ENCODE measurements around the gene RGPD8. TPM values are rescaled to one million over a fixed set of nuclear protein-coding genes. Genes with fewer than 3 reads are reported as not detected.
A peak's percentile ranks its signal among the peaks of the same experiment; 100 is the strongest.

The RGPD8 gene
- total and polyA plus RNA-seq, 7 donors, result 1.2 to 8.1 (median 5.8) TPM; not detected in 1

DNA sequence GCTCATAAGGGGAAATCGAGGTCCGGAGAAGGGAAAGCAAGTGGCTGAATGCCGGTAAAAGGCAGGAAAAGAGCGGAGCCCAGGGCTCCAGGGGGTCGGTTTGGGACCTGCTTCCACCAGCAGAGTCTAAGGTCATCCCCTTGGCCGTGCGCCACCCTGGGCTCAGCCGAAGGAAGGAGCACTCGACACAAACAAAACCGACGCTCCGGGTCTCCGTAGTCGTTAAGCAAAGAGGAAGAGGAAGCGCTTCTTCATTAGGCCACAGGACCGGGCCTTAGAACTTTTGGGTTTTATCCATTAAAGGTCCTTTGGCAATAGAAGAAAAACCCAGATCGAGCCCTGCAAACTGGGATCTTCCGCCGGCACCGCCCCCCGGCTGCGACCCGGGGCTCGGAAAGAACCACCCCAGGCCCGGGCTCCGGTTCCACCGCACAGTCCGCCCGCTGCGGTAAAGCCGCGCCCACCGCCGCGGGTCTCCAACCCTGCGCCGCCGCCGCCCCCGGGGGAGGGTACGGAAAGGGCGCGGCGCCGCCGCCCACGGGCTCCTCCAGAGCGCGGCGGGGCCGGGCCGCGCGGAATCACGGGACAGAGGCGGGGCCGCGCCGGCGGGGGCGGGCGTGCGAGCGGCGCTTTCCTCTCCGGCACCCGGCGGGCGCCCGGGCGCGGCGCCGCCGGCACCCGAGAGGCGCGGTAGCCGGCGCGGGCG, 48.2 kb upstream of the RGPD8 start, which contains the start of gene TTL:
TTL (plus strand) TSS at position 629 of the 706 bp plus-strand sequence. CDS start 189 bp downstream, outside the sequence.
- DNase-seq, result peak; percentile 79 to 80
- Histone ChIP-seq H3K4me1 (peaks cover 16% of the 10 kb centered on the region), H3K4me3 (peak within 1 kb of the TSS; percentile 89), H3K27ac (peak within 1 kb of the TSS; percentile 85), H3K27me3 (ENCODE audit: insufficient read depth in 3 of 3, low read length in 2 of 3) (no peaks in the 10 kb centered on the region), H3K9me3 (no peaks in the 10 kb centered on the region), H3K36me3 (ENCODE audit: insufficient read depth in 1 of 2, low read depth in 1 of 2) (no peaks in the 10 kb centered on the region)
- ATAC-seq, result peak; percentile 88 to 91 (median 89)
- intact Hi-C loops (cut with DNase I), result loop anchor here (1.0 to 10.0 kb wide), 4 partner anchors 61 to 101 kb away; partner anchors contain the start of genes POLR1B (in 2 of the 2) and CHCHD5 (in 1 of the 2)
- 0 to 1% (median 0%) methylated on average over 47 to 82 of the region's 82 CpGs for WGBS, 3 donors
- TF ChIP-seq, protein P1, sequence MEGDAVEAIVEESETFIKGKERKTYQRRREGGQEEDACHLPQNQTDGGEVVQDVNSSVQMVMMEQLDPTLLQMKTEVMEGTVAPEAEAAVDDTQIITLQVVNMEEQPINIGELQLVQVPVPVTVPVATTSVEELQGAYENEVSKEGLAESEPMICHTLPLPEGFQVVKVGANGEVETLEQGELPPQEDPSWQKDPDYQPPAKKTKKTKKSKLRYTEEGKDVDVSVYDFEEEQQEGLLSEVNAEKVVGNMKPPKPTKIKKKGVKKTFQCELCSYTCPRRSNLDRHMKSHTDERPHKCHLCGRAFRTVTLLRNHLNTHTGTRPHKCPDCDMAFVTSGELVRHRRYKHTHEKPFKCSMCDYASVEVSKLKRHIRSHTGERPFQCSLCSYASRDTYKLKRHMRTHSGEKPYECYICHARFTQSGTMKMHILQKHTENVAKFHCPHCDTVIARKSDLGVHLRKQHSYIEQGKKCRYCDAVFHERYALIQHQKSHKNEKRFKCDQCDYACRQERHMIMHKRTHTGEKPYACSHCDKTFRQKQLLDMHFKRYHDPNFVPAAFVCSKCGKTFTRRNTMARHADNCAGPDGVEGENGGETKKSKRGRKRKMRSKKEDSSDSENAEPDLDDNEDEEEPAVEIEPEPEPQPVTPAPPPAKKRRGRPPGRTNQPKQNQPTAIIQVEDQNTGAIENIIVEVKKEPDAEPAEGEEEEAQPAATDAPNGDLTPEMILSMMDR (IDR thresholded peaks at IDR 0.05), result no peak

DNA sequence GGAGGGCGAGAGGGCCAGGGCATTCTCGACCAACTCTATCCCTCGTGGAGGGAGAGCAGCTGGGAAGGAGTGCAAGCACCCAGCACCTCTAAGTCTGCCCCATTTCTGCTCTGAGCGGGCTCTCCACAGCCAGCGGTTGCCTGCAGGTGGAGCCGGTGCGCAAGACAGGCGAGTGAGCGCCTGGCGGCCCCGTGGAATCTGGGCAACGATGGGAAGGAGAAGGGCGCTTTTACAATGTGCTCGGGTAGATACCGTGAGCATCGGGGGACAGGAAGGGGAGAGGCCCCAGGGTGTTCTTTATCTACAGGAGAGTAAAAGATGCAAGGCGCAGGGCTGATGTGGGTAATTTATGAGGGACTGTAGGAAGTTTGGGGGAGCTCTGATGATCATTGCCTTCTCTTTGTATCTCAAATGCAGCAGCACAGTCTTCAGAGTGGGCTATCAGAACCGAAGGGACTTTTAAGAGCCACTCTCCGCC, 47.6 kb upstream of the RGPD8 start:
- peak; percentile 82 to 90 for DNase-seq
- H3K36me3 ChIP-seq (ENCODE audit: insufficient read depth in 1 of 2, low read depth in 1 of 2), result no peaks in the 10 kb centered on the region
- H3K27ac ChIP-seq, result peak overlapping the region; percentile 80
- no peaks in the 10 kb centered on the region for H3K9me3 ChIP-seq
- WGBS, 3 donors, result 0 to 1% (median 0%) methylated on average over 19 of the region's 19 CpGs
- H3K4me1 ChIP-seq, result peaks cover 16% of the 10 kb centered on the region
- TF ChIP-seq, protein P1 (IDR thresholded peaks at IDR 0.05), result peak; percentile 83
- intact Hi-C loops (cut with DNase I), result loop anchor here (5.0 to 10.0 kb wide), 3 partner anchors 61 to 101 kb away; partner anchors contain the start of genes POLR1B (in 2 of the 2) and CHCHD5 (in 1 of the 2)
- H3K27me3 ChIP-seq (ENCODE audit: insufficient read depth in 3 of 3, low read length in 2 of 3), result no peaks in the 10 kb centered on the region
- ATAC-seq, result peak; percentile 84 to 94 (median 89)
- peak overlapping the region; percentile 89 for H3K4me3 ChIP-seq

DNA sequence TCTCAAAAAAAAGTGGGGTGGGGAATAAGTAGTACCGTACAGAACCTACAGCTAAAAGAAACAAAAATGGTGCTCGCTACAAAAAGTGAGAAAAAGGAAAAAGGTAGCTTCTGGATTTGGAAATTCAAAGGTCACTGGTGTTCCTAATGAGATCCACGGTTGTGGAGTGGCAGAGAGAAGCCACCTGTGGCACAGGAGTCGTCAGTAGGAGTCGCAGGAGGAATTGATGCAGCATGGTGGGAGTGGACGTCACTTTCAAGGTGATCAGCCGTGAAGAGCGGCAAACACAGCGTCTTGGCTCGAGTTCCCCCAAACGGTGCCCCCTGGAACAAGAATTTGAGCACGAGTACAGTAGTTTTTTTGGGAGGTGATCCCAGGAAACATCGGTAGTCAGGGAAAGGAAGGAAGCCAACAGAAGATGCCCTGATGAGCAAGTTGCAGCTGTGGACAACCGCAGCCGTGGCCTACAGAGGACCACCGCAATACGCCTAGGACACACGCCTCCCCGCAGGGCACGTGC, 47.1 kb upstream of the RGPD8 start:
- TF ChIP-seq, protein P1 (IDR thresholded peaks at IDR 0.05), result no peak
- H3K36me3 ChIP-seq (ENCODE audit: insufficient read depth in 1 of 2, low read depth in 1 of 2), result no peaks in the 10 kb centered on the region
- H3K27me3 ChIP-seq (ENCODE audit: insufficient read depth in 3 of 3, low read length in 2 of 3), result no peaks in the 10 kb centered on the region
- WGBS, 3 donors, result 15 to 18% (median 17%) methylated on average over 20 of the region's 20 CpGs
- intact Hi-C loops (cut with DNase I), result loop anchor here (5.0 to 10.0 kb wide), 3 partner anchors 62 to 102 kb away; partner anchors contain the start of genes POLR1B (in 2 of the 2) and CHCHD5 (in 1 of the 2)
- ATAC-seq (no peak), DNase-seq (no peak)
- no peaks in the 10 kb centered on the region for H3K9me3 ChIP-seq
- H3K27ac ChIP-seq, result no peak overlapping the region
- peak overlapping the region; percentile 89 for H3K4me3 ChIP-seq
- peaks cover 16% of the 10 kb centered on the region for H3K4me1 ChIP-seq

DNA sequence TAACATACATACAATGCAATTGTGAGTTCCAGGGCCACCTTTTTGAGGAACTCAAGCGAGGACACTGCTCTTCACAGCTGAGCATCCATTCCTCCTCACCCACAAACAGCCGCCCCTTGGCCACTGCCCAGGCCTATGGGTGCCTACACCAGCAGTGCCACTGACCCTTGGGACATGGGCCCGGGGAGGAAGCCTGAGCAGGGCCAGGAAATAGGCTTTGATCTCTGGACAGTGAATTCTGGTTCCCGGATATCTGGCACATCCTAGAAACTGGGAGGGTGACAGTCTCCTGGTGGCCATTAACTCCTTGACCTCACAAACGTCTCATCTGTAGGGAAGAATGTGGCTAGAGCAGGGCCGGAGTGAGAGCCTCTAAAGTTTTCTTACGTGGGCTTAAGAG, 43.0 kb upstream of the RGPD8 start:
- Histone ChIP-seq H3K4me3 (no peak overlapping the region), H3K27me3 (ENCODE audit: insufficient read depth in 3 of 3, low read length in 2 of 3) (no peaks in the 10 kb centered on the region), H3K4me1 (no peaks in the 10 kb centered on the region), H3K27ac (no peak overlapping the region), H3K36me3 (ENCODE audit: insufficient read depth in 1 of 2, low read depth in 1 of 2) (no peaks in the 10 kb centered on the region), H3K9me3 (no peaks in the 10 kb centered on the region)
- no peak for ATAC-seq
- 53 to 70% (median 61%) methylated on average over 7 of the region's 7 CpGs for WGBS, 3 donors
- intact Hi-C loops (cut with DNase I), result no loop called here
- TF ChIP-seq, protein P1 (IDR thresholded peaks at IDR 0.05), result no peak
- no peak for DNase-seq
